Endodermal cell (in vitro differentiated cells): ENCODE measurements around the gene CGN. TPM values are rescaled to one million over a fixed set of nuclear protein-coding genes. Genes with fewer than 3 reads are reported as not detected.

Experiments
- DNase-seq: peaks from one replicate; pipeline ENCODE4 v3.0.0-alpha.2; 2017
- H3K27ac ChIP-seq: 2 replicates; pipeline ENCODE4 v1.5.1; 2013; ENCODE audit warnings: mild to moderate bottlenecking, low read depth, low read length, moderate library complexity
- H3K27me3 ChIP-seq: 2 replicates; pipeline ENCODE4 v1.6.1; 2013; ENCODE audit warnings: mild to moderate bottlenecking, low read length, moderate library complexity; ENCODE audit not compliant: insufficient read depth, control insufficient read depth, poor library complexity, severe bottlenecking
- H3K36me3 ChIP-seq: 2 replicates; pipeline ENCODE4 v1.7.0; 2013; ENCODE audit warnings: mild to moderate bottlenecking, low read length, moderate library complexity; ENCODE audit not compliant: control insufficient read depth, insufficient read depth
- H3K4me1 ChIP-seq: one replicate; pipeline ENCODE4 v1.7.0; 2013; ENCODE audit warnings: low read length; ENCODE audit not compliant: control insufficient read depth, insufficient read depth
- H3K4me3 ChIP-seq: 2 replicates; pipeline ENCODE4 v1.5.1; 2013; ENCODE audit warnings: mild to moderate bottlenecking, low read length, moderate library complexity
- H3K9ac ChIP-seq: 2 replicates; pipeline ENCODE4 v1.6.1; 2013; ENCODE audit warnings: mild to moderate bottlenecking, low read length, moderate library complexity; ENCODE audit not compliant: poor library complexity, severe bottlenecking; ENCODE audit errors: extremely low read depth
- H3K9me3 ChIP-seq: 2 replicates; pipeline ENCODE4 v1.6.1; 2013; ENCODE audit warnings: mild to moderate bottlenecking, low read length, moderate library complexity; ENCODE audit not compliant: control insufficient read depth
- H3K27ac Mint-ChIP-seq: 2 replicates; pipeline ENCODE4 v1.8.0; 2020; ENCODE audit warnings: mixed read lengths
- H3K27me3 Mint-ChIP-seq: 2 replicates; pipeline ENCODE4 v1.8.0; 2021; ENCODE audit warnings: mild to moderate bottlenecking, mixed read lengths; ENCODE audit not compliant: insufficient read depth
- H3K36me3 Mint-ChIP-seq: 2 replicates; pipeline ENCODE4 v1.8.0; 2020; ENCODE audit warnings: low read depth, mixed read lengths
- H3K4me1 Mint-ChIP-seq: 2 replicates; pipeline ENCODE4 v1.8.0; 2020; ENCODE audit warnings: mixed read lengths
- H3K4me3 Mint-ChIP-seq: 2 replicates; pipeline ENCODE4 v1.8.0; 2020; ENCODE audit warnings: mild to moderate bottlenecking, moderate library complexity, mixed read lengths
- H3K9me3 Mint-ChIP-seq: 2 replicates; pipeline ENCODE4 v1.8.0; 2020; ENCODE audit warnings: mild to moderate bottlenecking, mixed read lengths
- CTCF ChIP-seq: fragments of 200-600 bp; sonication (generic); conservative IDR thresholded peaks from 2 replicates; pipeline ENCODE4 v1.5.0; 2021; ENCODE audit warnings: antibody characterized with exemption, mild to moderate bottlenecking
- WGBS, 2 experiments: methylation state at CpG; one replicate each; pipeline versions ENCODE4 v1.1.5 to v1.1.7; 2013; ENCODE audit warnings: missing lambda C conversion rate in 2 of 2, mixed read lengths in 1 of 2; ENCODE audit not compliant: insufficient coverage in 1 of 2, insufficient read length in 1 of 2; 5-methylcytosine and 5-hydroxymethylcytosine counted together
- total RNA-seq, 2 donors: library from RNA; stranded (reverse); fragmentation: NEBNext Ultra II Directional in 1 of 2; extraction: Animal tissue kit (Norgen Biotek cat#: 25700) in 1 of 2; gene quantifications; 2 replicates in 1 of 2; 3 replicates in 1 of 2; pipeline ENCODE4 v1.2.1, GENCODE V29; 2021

Gene CGN
- total RNA-seq, 2 donors from 2014 or later = 39.7 to 39.9 TPM

- Histone ChIP-seq H3K27me3 (no peaks in the 10 kb centered on the region), H3K27ac (no peak overlapping the region), H3K9ac (no peak overlapping the region), H3K4me3 (no peak overlapping the region), H3K4me1 (peaks cover 15% of the 10 kb centered on the region), H3K36me3 (no peaks in the 10 kb centered on the region), H3K9me3 (no peaks in the 10 kb centered on the region)
- 89 to 92% methylated on average over 2 to 3 of the region's 3 CpGs for WGBS, 2 experiments
- no peaks in the 10 kb centered on the region for H3K9me3 Mint-ChIP-seq
- H3K4me1 Mint-ChIP-seq = peaks cover 26% of the 10 kb centered on the region
- no peak for TF ChIP-seq CTCF
- no peak overlapping the region for H3K4me3 Mint-ChIP-seq
- peaks cover 3% of the 10 kb centered on the region for H3K27me3 Mint-ChIP-seq
- DNase-seq = no peak
- no peaks in the 10 kb centered on the region for H3K36me3 Mint-ChIP-seq
- no peak overlapping the region for H3K27ac Mint-ChIP-seq
Measured at GRCh38 chr1:151504252-151504651, 6.9 kb upstream of the CGN start.

- H3K36me3 ChIP-seq = no peaks in the 10 kb centered on the region
- no peak overlapping the region for H3K27ac ChIP-seq
- 90 to 95% methylated on average over 2 to 4 of the region's 4 CpGs for WGBS, 2 experiments
- peaks cover 26% of the 10 kb centered on the region for H3K4me1 Mint-ChIP-seq
- H3K9me3 Mint-ChIP-seq = no peaks in the 10 kb centered on the region
- H3K9me3 ChIP-seq = no peaks in the 10 kb centered on the region
- no peak for DNase-seq
- H3K27ac Mint-ChIP-seq = no peak overlapping the region
- no peak overlapping the region for H3K9ac ChIP-seq
- no peaks in the 10 kb centered on the region for H3K27me3 ChIP-seq
- no peak overlapping the region for H3K4me3 Mint-ChIP-seq
- H3K4me1 ChIP-seq = peaks cover 15% of the 10 kb centered on the region
- H3K4me3 ChIP-seq = no peak overlapping the region
- H3K36me3 Mint-ChIP-seq = no peaks in the 10 kb centered on the region
- TF ChIP-seq CTCF = no peak
- peaks cover 2% of the 10 kb centered on the region for H3K27me3 Mint-ChIP-seq
Measured at GRCh38 chr1:151504759-151505158, 6.4 kb upstream of the CGN start.

DNA sequence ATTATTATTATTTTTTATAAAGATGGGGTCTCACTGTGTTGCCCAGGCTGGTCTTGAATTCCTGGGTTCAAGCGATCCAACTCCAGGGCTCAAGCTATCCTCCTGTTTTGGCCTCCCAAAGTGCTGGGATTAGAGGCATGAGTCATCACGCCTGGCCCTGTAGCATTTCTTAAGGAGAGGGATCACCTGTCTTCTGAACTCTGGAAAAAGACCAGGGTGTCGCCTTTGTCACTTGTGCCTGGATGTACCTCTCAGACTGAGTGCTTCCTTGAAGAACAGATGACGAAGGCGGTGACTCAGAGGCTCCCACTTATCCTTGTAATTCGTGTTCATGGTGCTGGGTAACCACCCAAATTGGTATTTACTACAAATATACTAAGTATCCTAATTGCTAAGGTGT, 2.4 kb upstream of the CGN start:
- Mint-ChIP-seq H3K27me3 (no peaks in the 10 kb centered on the region), H3K27ac (peak overlapping the region; percentile 30), H3K4me1 (peaks cover 28% of the 10 kb centered on the region), H3K36me3 (no peaks in the 10 kb centered on the region), H3K9me3 (no peaks in the 10 kb centered on the region), H3K4me3 (no peak overlapping the region)
- TF ChIP-seq CTCF = no peak
- H3K36me3 ChIP-seq = no peaks in the 10 kb centered on the region
- H3K27ac ChIP-seq = no peak overlapping the region
- peaks cover 8% of the 10 kb centered on the region for H3K4me1 ChIP-seq
- H3K9me3 ChIP-seq = no peaks in the 10 kb centered on the region
- H3K9ac ChIP-seq = no peak overlapping the region
- 89 to 91% methylated on average over 5 to 6 of the region's 6 CpGs for WGBS, 2 experiments
- no peaks in the 10 kb centered on the region for H3K27me3 ChIP-seq
- DNase-seq = peak; percentile 48
- no peak overlapping the region for H3K4me3 ChIP-seq
